Epithelial cell of esophagus (primary cell): ENCODE measurements around the gene CCHCR1.
"Not testable (repeated sequence)": the region's sequence is repeated elsewhere in the genome, so short reads cannot be mapped to it uniquely, and the experiment has no call there.

Experiments used
- DNase-seq: peaks from one replicate; pipeline ENCODE4 v3.0.0; 2010; ENCODE audit warnings: low read depth
- H3K4me3 ChIP-seq: 2 replicates; pipeline ENCODE4 v1.5.1; 2011; ENCODE audit warnings: mild to moderate bottlenecking, low read length, control low read depth
- CTCF ChIP-seq: IDR thresholded peaks from 2 replicates; pipeline ENCODE4 v1.5.1; 2011; ENCODE audit warnings: low read depth, mild to moderate bottlenecking, low read length, control low read depth, inconsistent platforms; ENCODE audit not compliant: insufficient read depth; ENCODE audit errors: missing control alignments

CCHCR1 gene

GRCh38 chr6:31157513-31158139 lies at the start of gene CCHCR1:
Gene CCHCR1, minus strand, starts transcription at chr6:31157802. Its CDS starts 202 bp downstream, at chr6:31157600.
- TF ChIP-seq CTCF: no peak
- DNase-seq: no peak
- H3K4me3 ChIP-seq: peak within 1 kb of the TSS; percentile 84

- no peak for DNase-seq
- H3K4me3 ChIP-seq: no peak overlapping the region
- no peak for TF ChIP-seq CTCF
Measured at GRCh38 chr6:31205638-31206037, 48.0 kb upstream of the CCHCR1 start.

GRCh38 chr6:31204751-31205145 lies 47.1 kb upstream of the CCHCR1 start:
- DNase-seq: no peak
- no peak for TF ChIP-seq CTCF
- H3K4me3 ChIP-seq: no peak overlapping the region

GRCh38 chr6:31203345-31203979 lies 45.9 kb upstream of the CCHCR1 start:
- peak; percentile 96 for DNase-seq
- no peak overlapping the region for H3K4me3 ChIP-seq

GRCh38 chr6:31202259-31203166 lies 44.9 kb upstream of the CCHCR1 start:
- no peak for TF ChIP-seq CTCF
- DNase-seq: peak; percentile 67
- H3K4me3 ChIP-seq: no peak overlapping the region

More at GRCh38 chr6:31203345-31203979, 45.9 kb upstream of the CCHCR1 start:
- TF ChIP-seq CTCF: no peak

GRCh38 chr6:31199105-31199452 lies 41.5 kb upstream of the CCHCR1 start:
- DNase-seq, H3K4me3 ChIP-seq: not testable (repeated sequence)

- DNase-seq: peak; percentile 90
- TF ChIP-seq CTCF: no peak
- peak overlapping the region; percentile 68 for H3K4me3 ChIP-seq
Measured at GRCh38 chr6:31197559-31198305, 40.1 kb upstream of the CCHCR1 start.

- not testable (repeated sequence) for DNase-seq, H3K4me3 ChIP-seq
Measured at GRCh38 chr6:31196251-31197022, 38.8 kb upstream of the CCHCR1 start.

- not testable (repeated sequence) for H3K4me3 ChIP-seq
Measured at GRCh38 chr6:31195308-31195979, 37.8 kb upstream of the CCHCR1 start.

More at GRCh38 chr6:31195308-31195979, 37.8 kb upstream of the CCHCR1 start:
- not testable (repeated sequence) for DNase-seq
